NCI-H524 (cell line): ENCODE results near the gene ATAD1.

Source experiments
- DNase-seq, 2 experiments: peaks; one replicate each; lab custom pipeline; 2025; lab: John Stamatoyannopoulos, UW

Gene ATAD1

GRCh38 chr10:87715552-87716347, 102.3 kb downstream of the ATAD1 start:
- no peak for DNase-seq

- no peak for DNase-seq
Measured at GRCh38 chr10:87713707-87714106, 104.3 kb downstream of the ATAD1 start.

- no peak for DNase-seq
Measured at GRCh38 chr10:87712913-87713616, 105.0 kb downstream of the ATAD1 start.

- DNase-seq = no peak
Measured at GRCh38 chr10:87707254-87707653, 110.8 kb downstream of the ATAD1 start.

- no peak for DNase-seq
Measured at GRCh38 chr10:87706731-87707130, 111.3 kb downstream of the ATAD1 start.

GRCh38 chr10:87705339-87705738, 112.7 kb downstream of the ATAD1 start:
- no peak for DNase-seq

GRCh38 chr10:87703771-87704170, 114.3 kb downstream of the ATAD1 start:
- DNase-seq = no peak

GRCh38 chr10:87702973-87703294, 115.1 kb downstream of the ATAD1 start:
- no peak for DNase-seq

GRCh38 chr10:87702260-87702972, 115.6 kb downstream of the ATAD1 start:
- no peak for DNase-seq
